Esophagus squamous epithelium (tissue), 5 donors: Measurements from ENCODE around the gene NHS. TPM values are rescaled to one million over a fixed set of nuclear protein-coding genes. Genes with fewer than 3 reads are reported as not detected.

Source experiments
- DNase-seq: peaks from one replicate; lab custom pipeline; 2025; lab: John Stamatoyannopoulos, UW
- H3K27ac ChIP-seq, 4 donors: fragments of 200-600 bp; sonication (generic); one replicate each; pipeline ENCODE4 v1.5.1; 2016 to 2019; ENCODE audit warnings: mild to moderate bottlenecking in 1 of 4
- H3K27me3 ChIP-seq, 4 donors: fragments of 200-600 bp; sonication (generic); 1 replicate in 3 of 4; 2 replicates in 1 of 4; pipeline versions ENCODE4 v1.5.1 to v1.6.0; 2017 to 2021; ENCODE audit warnings: antibody characterized with exemption in 1 of 4
- H3K36me3 ChIP-seq, 3 donors: fragments of 200-600 bp; sonication (generic); one replicate each; pipeline ENCODE4 v1.5.1; 2016 to 2019
- H3K4me1 ChIP-seq, 3 donors: fragments of 200-600 bp; sonication (generic); one replicate each; pipeline ENCODE4 v1.5.1; 2017 to 2019
- H3K4me3 ChIP-seq, 4 donors: fragments of 200-600 bp; sonication (generic); 1 replicate in 3 of 4; 2 replicates in 1 of 4; pipeline ENCODE4 v1.5.1; 2016 to 2019; ENCODE audit warnings: mild to moderate bottlenecking in 2 of 4, moderate library complexity in 1 of 4
- H3K9me3 ChIP-seq, 3 donors: fragments of 200-600 bp; sonication (generic); one replicate each; pipeline ENCODE4 v1.5.1; 2016 to 2019
- CTCF ChIP-seq, 6 experiments: fragments of 450-650 bp in 4 of 6; fragments of 200-600 bp in 2 of 6; sonication (generic) in 2 of 6; IDR thresholded peaks; one replicate each; pipeline ENCODE4 v1.5.1; 2016 to 2019; ENCODE audit warnings: antibody characterized with exemption in 6 of 6, mild to moderate bottlenecking in 4 of 6, moderate library complexity in 4 of 6
- POLR2A ChIP-seq, 4 donors: fragments of 450-650 bp; IDR thresholded peaks; one replicate each; pipeline ENCODE4 v1.6.1; 2017; ENCODE audit warnings: antibody characterized with exemption in 4 of 4, mild to moderate bottlenecking in 4 of 4, moderate library complexity in 3 of 4
- WGBS, 2 donors: methylation state at CpG; one replicate each; pipeline ENCODE4 v1.1.5; 2018; 5-methylcytosine and 5-hydroxymethylcytosine counted together
- intact Hi-C: fragments of 100-400 bp; cut with DNase I; formaldehyde crosslinking; loops from one replicate; pipeline ENCODE4 v1.15.0; 2022
- total RNA-seq, 4 donors: library from RNA; depleted of rRNA; stranded (reverse); fragments of >200 nt; gene quantifications; one replicate each; pipeline ENCODE4 v1.1.0, GENCODE V29; 2016
- donor health status: DM: yes; HTN: yes; CAD: no.

Gene NHS
- total RNA-seq, 4 donors from 2014 or later = 1.2 to 3.4 (median 2.6) TPM

- 37 to 59% methylated on average over 5 of the region's 6 CpGs for WGBS, 2 donors
- intact Hi-C loops = no loop called here
These were observed 100.6 kb downstream of the NHS start for GRCh38 chrX:17475449-17476217.

DNA sequence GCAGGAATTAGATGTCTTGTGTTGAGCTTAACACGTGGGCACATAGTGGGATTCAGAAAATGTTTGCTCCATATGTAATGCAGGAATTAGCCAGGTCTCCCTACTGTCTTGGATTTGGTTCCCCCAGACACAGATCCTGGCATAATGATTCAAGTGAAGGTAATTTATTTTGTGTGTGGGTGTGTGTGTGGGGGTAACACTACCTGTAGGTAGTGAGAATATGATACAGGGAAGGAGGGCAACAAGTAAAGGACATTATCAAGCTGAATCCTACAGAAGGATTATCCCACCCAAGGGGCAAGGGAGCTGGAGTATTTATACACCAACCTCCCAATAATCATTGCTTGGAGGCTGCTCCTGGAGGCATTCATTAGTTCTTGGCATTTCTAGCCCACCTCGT is 101.4 kb downstream of the NHS start:
- Histone ChIP-seq H3K4me1 (no peaks in the 10 kb centered on the region), H3K36me3 (no peaks in the 10 kb centered on the region), H3K4me3 (no peak overlapping the region), H3K9me3 (no peaks in the 10 kb centered on the region), H3K27me3 (no peaks in the 10 kb centered on the region), H3K27ac (no peak overlapping the region)
- DNase-seq = no peak
- intact Hi-C loops = no loop called here
- WGBS, 2 donors = 38 to 65% methylated on average over 2 of the region's 2 CpGs
- TF ChIP-seq POLR2A (IDR thresholded peaks at IDR 0.05) = no peak
- no peak for TF ChIP-seq CTCF (IDR thresholded peaks at IDR 0.05)

More at GRCh38 chrX:17475449-17476217, 100.6 kb downstream of the NHS start:
- no peak for DNase-seq
- Histone ChIP-seq H3K27me3 (no peaks in the 10 kb centered on the region), H3K4me1 (no peaks in the 10 kb centered on the region), H3K36me3 (no peaks in the 10 kb centered on the region), H3K9me3 (no peaks in the 10 kb centered on the region), H3K27ac (peak overlapping the region in 1 of 4 donors; percentile 6), H3K4me3 (no peak overlapping the region)
- TF ChIP-seq POLR2A (IDR thresholded peaks at IDR 0.05) (no peak), CTCF (IDR thresholded peaks at IDR 0.05) (no peak)

DNA sequence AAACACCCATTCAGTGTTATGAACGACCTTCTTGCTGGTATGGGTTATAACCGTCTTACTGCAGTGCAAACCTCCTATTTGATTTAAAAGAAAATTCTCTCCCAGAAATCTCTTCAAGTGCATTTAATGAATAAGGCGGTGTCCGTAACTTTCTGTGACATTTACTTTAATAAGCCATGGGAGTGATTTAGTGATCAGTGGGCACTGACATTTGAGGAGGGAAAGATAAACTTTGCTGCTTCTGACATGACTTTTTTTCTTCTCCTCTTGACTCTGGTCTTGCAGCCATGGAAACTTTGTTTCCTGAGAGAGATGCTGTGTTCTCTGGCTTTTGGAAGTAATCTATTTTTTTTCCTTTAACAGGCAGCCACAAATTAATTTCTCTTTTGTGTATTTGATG is 106.1 kb downstream of the NHS start:
- Histone ChIP-seq H3K4me1 (no peaks in the 10 kb centered on the region), H3K27ac (no peak overlapping the region), H3K36me3 (no peaks in the 10 kb centered on the region), H3K27me3 (no peaks in the 10 kb centered on the region), H3K4me3 (no peak overlapping the region), H3K9me3 (no peaks in the 10 kb centered on the region)
- DNase-seq = no peak
- TF ChIP-seq POLR2A (IDR thresholded peaks at IDR 0.05) (no peak), CTCF (IDR thresholded peaks at IDR 0.05) (no peak)
- intact Hi-C loops = no loop called here
- WGBS, 2 donors = 64 to 68% methylated on average over 4 of the region's 4 CpGs

- no peak overlapping the region for H3K27ac ChIP-seq
- DNase-seq = no peak
- 80 to 100% methylated on average over 1 of the region's 1 CpG for WGBS, 2 donors
- no peaks in the 10 kb centered on the region for H3K27me3 ChIP-seq
- intact Hi-C loops = no loop called here
- no peaks in the 10 kb centered on the region for H3K9me3 ChIP-seq
- TF ChIP-seq POLR2A (IDR thresholded peaks at IDR 0.05) = no peak
- TF ChIP-seq CTCF (IDR thresholded peaks at IDR 0.05) = no peak
- no peaks in the 10 kb centered on the region for H3K4me1 ChIP-seq
- no peaks in the 10 kb centered on the region for H3K36me3 ChIP-seq
- no peak overlapping the region for H3K4me3 ChIP-seq
These were observed 109.6 kb downstream of the NHS start for GRCh38 chrX:17484592-17484991.

GRCh38 chrX:17485391-17485790 is 110.4 kb downstream of the NHS start:
- Histone ChIP-seq H3K9me3 (no peaks in the 10 kb centered on the region), H3K27me3 (no peaks in the 10 kb centered on the region), H3K4me3 (no peak overlapping the region), H3K36me3 (no peaks in the 10 kb centered on the region), H3K27ac (no peak overlapping the region), H3K4me1 (no peaks in the 10 kb centered on the region)
- TF ChIP-seq CTCF (IDR thresholded peaks at IDR 0.05) = no peak
- no peak for TF ChIP-seq POLR2A (IDR thresholded peaks at IDR 0.05)
- intact Hi-C loops = no loop called here
- DNase-seq = no peak
- WGBS, 2 donors = 66 to 100% methylated on average over 2 to 4 of the region's 5 CpGs
